H9 (cell line): ENCODE results near the gene ZWILCH. TPM values are rescaled to one million over a fixed set of nuclear protein-coding genes. Genes with fewer than 3 reads are reported as not detected.
A peak's percentile ranks its signal among the peaks of the same experiment; 100 is the strongest.

Source experiments
- DNase-seq: peaks from one replicate; pipeline ENCODE4 v3.0.0-alpha.2; 2017
- H2AFZ ChIP-seq: one replicate; pipeline ENCODE4 v1.6.1; 2013; ENCODE audit warnings: mild to moderate bottlenecking, low read length, control low read depth, moderate library complexity
- H2AK5ac ChIP-seq: 2 replicates; pipeline ENCODE4 v1.6.1; 2013; ENCODE audit warnings: low read length, control low read depth, mixed read lengths; ENCODE audit not compliant: insufficient read length
- H2BK120ac ChIP-seq: one replicate; pipeline ENCODE4 v1.6.1; 2013; ENCODE audit warnings: low read depth, mild to moderate bottlenecking, low read length, control low read depth, inconsistent platforms; ENCODE audit not compliant: poor library complexity, severe bottlenecking
- H2BK12ac ChIP-seq: 2 replicates; pipeline ENCODE4 v1.6.1; 2013; ENCODE audit warnings: low read length, control low read depth, mixed read lengths, low read depth; ENCODE audit not compliant: insufficient read length
- H2BK15ac ChIP-seq: 2 replicates; pipeline ENCODE4 v1.6.1; 2013; ENCODE audit warnings: low read depth, low read length, control low read depth
- H2BK20ac ChIP-seq: one replicate; pipeline ENCODE4 v1.6.1; 2013; ENCODE audit warnings: low read depth, mild to moderate bottlenecking, low read length, control low read depth, inconsistent platforms; ENCODE audit not compliant: poor library complexity, severe bottlenecking
- H2BK5ac ChIP-seq: 2 replicates; pipeline ENCODE4 v1.6.1; 2013; ENCODE audit warnings: low read length, control low read depth, mixed read lengths; ENCODE audit not compliant: insufficient read length
- H3K14ac ChIP-seq: 2 replicates; pipeline ENCODE4 v1.6.1; 2013; ENCODE audit warnings: low read length, control low read depth; ENCODE audit not compliant: insufficient read depth
- H3K18ac ChIP-seq: 2 replicates; pipeline ENCODE4 v1.6.1; 2013; ENCODE audit warnings: low read depth, mild to moderate bottlenecking, mixed read lengths, low read length, control low read depth; ENCODE audit not compliant: insufficient read length
- H3K23ac ChIP-seq: 2 replicates; pipeline ENCODE4 v1.6.1; 2013; ENCODE audit warnings: low read length, control low read depth, mixed read lengths, low read depth; ENCODE audit not compliant: insufficient read length
- H3K23me2 ChIP-seq: 2 replicates; pipeline ENCODE4 v1.6.1; 2013; ENCODE audit warnings: low read depth, mild to moderate bottlenecking, mixed read lengths, low read length, control low read depth; ENCODE audit not compliant: insufficient read length, poor library complexity, severe bottlenecking
- H3K27ac ChIP-seq: 2 replicates; pipeline ENCODE4 v1.5.1; 2013; ENCODE audit warnings: low read length, control low read depth, mixed read lengths, low read depth; ENCODE audit not compliant: insufficient read length
- H3K27me3 ChIP-seq: 2 replicates; pipeline ENCODE4 v1.6.1; 2013; ENCODE audit warnings: low read length, control low read depth, inconsistent platforms; ENCODE audit not compliant: insufficient read depth
- H3K4ac ChIP-seq: 2 replicates; pipeline ENCODE4 v1.6.1; 2013; ENCODE audit warnings: low read depth, mild to moderate bottlenecking, control low read depth, inconsistent platforms, low read length, moderate library complexity
- H3K4me1 ChIP-seq: 2 replicates; pipeline ENCODE4 v1.6.1; 2013; ENCODE audit warnings: low read length, control low read depth, inconsistent platforms; ENCODE audit not compliant: insufficient read depth
- H3K4me2 ChIP-seq: 2 replicates; pipeline ENCODE4 v1.6.1; 2013; ENCODE audit warnings: low read length, control low read depth, mixed read lengths; ENCODE audit not compliant: insufficient read length, insufficient read depth
- H3K56ac ChIP-seq: 2 replicates; pipeline ENCODE4 v1.6.1; 2013; ENCODE audit warnings: low read depth, mild to moderate bottlenecking, mixed read lengths, low read length, control low read depth; ENCODE audit not compliant: insufficient read length
- H3K79me1 ChIP-seq: 2 replicates; pipeline ENCODE4 v1.6.1; 2013; ENCODE audit warnings: low read depth, mild to moderate bottlenecking, moderate library complexity, low read length, control low read depth, inconsistent platforms; ENCODE audit not compliant: insufficient read depth, poor library complexity, severe bottlenecking
- H3K79me2 ChIP-seq: 2 replicates; pipeline ENCODE4 v1.6.1; 2013; ENCODE audit warnings: low read length, control low read depth, inconsistent platforms; ENCODE audit not compliant: insufficient read depth
- H3K9ac ChIP-seq: 2 replicates; pipeline ENCODE4 v1.6.1; 2013; ENCODE audit warnings: low read length, control low read depth, mixed read lengths; ENCODE audit not compliant: insufficient read length; ENCODE audit errors: extremely low read depth
- H3K9me3 ChIP-seq: one replicate; pipeline ENCODE4 v1.6.1; 2013; ENCODE audit warnings: low read depth, low read length, inconsistent platforms; ENCODE audit not compliant: control insufficient read depth
- H3T11ph ChIP-seq: one replicate; pipeline ENCODE4 v1.6.1; 2013; ENCODE audit warnings: mild to moderate bottlenecking, low read length, control low read depth, inconsistent platforms
- H4K20me1 ChIP-seq: one replicate; pipeline ENCODE4 v1.6.1; 2013; ENCODE audit not compliant: control insufficient read depth, insufficient read length, insufficient read depth
- H4K5ac ChIP-seq: 2 replicates; pipeline ENCODE4 v1.6.1; 2013; ENCODE audit warnings: low read depth, mild to moderate bottlenecking, mixed read lengths, low read length, control low read depth; ENCODE audit not compliant: insufficient read length
- H4K8ac ChIP-seq: replicated peaks from 2 replicates; pipeline ENCODE4 v1.6.1; 2013; ENCODE audit warnings: low read length, control low read depth, mixed read lengths, low read depth; ENCODE audit not compliant: insufficient read length
- H4K91ac ChIP-seq: 2 replicates; pipeline ENCODE4 v1.6.1; 2013; ENCODE audit warnings: low read depth, mild to moderate bottlenecking, moderate library complexity, mixed read lengths, low read length, control low read depth; ENCODE audit not compliant: insufficient read length
- H3K27ac Mint-ChIP-seq, 3 experiments: 2 replicates in 2 of 3; 3 replicates in 1 of 3; pipeline ENCODE4 v1.8.0; 2020 to 2021; ENCODE audit warnings: mixed read lengths in 3 of 3, mild to moderate bottlenecking in 1 of 3, moderate library complexity in 1 of 3
- H3K27me3 Mint-ChIP-seq: 2 replicates; pipeline ENCODE4 v1.8.0; 2021; ENCODE audit warnings: low read depth, mild to moderate bottlenecking, moderate library complexity, mixed read lengths
- H3K36me3 Mint-ChIP-seq, 3 experiments: 2 replicates in 2 of 3; 3 replicates in 1 of 3; pipeline ENCODE4 v1.8.0; 2020 to 2021; ENCODE audit warnings: low read depth in 3 of 3, mixed read lengths in 3 of 3; ENCODE audit not compliant: insufficient read depth in 1 of 3
- H3K4me1 Mint-ChIP-seq, 2 experiments: 2 replicates each; pipeline ENCODE4 v1.8.0; 2020; ENCODE audit warnings: mixed read lengths in 2 of 2
- H3K4me3 Mint-ChIP-seq, 2 experiments: 2 replicates in 1 of 2; 3 replicates in 1 of 2; pipeline ENCODE4 v1.8.0; 2020 to 2021; ENCODE audit warnings: mild to moderate bottlenecking in 2 of 2, mixed read lengths in 2 of 2, moderate library complexity in 1 of 2
- H3K9me3 Mint-ChIP-seq, 2 experiments: 2 replicates in 1 of 2; 3 replicates in 1 of 2; pipeline ENCODE4 v1.8.0; 2020; ENCODE audit warnings: mild to moderate bottlenecking in 2 of 2, mixed read lengths in 2 of 2, moderate library complexity in 1 of 2
- CTCF ChIP-seq: fragments of 200-600 bp; sonication (generic); conservative IDR thresholded peaks from 3 replicates; pipeline ENCODE4 v1.8.0; 2021; ENCODE audit warnings: antibody characterized with exemption, mild to moderate bottlenecking
- WGBS: extraction: QIAGEN DNeasy Blood & Tissue Kit; methylation state at CpG from one replicate; pipeline ENCODE4 v1.1.7; 2013; ENCODE audit warnings: missing lambda C conversion rate, low lambda C conversion rate, mixed read lengths; ENCODE audit not compliant: insufficient read length; ENCODE audit errors: extremely low coverage; 5-methylcytosine and 5-hydroxymethylcytosine counted together
- total RNA-seq: library from RNA; stranded (reverse); gene quantifications from 2 replicates; pipeline ENCODE4 v1.2.1, GENCODE V29; 2021

Gene ZWILCH
- total RNA-seq, 1 experiment from 2014 or later: 47.2 TPM

DNA sequence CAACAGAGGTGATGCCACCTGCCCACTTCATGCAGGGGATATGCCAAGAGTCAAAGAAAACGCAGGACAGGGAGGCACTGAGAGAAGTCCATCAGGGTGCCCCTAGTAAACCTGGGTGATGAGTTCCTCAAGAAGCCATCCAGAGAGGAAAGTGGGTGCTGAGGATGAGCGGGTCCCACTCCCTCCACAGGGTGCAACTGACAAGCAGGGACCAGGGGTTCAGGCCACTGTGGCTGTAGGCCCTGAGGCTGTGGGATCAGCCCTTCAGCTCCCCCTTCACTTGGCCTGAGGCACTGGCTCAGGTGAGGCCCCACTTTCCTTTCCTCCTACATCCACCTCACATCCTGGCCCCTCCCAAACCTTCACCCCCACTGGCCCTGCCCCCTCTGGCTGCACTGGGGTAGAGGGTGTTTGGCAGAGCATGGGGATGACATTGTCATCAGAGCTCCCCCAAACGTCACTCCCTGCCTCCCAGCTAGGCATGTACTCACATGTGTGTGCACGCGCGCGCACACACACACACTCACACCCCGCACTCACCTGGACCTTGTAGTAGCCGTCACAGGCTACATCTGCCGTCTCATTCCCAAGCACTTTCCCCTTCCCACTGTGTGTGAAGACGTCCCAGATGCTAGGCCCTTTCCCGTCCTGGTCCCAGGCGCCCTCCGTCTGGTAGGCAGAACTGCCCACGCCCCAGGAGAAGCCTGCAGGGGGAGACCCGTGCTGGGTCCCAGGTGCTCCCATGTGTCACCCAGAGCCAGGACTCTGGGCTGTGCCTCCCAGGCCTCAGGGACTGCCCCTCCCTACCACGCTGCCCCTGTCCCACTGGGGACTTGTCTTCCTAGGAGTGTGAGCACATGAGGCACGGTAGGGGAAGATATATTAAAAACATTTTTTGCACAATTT, 59.3 kb downstream of the ZWILCH start:
- Histone ChIP-seq H3K9ac (no peak overlapping the region), H2BK120ac (no peak overlapping the region), H3K18ac (no peak overlapping the region), H2BK12ac (no peak overlapping the region), H3K9me3 (no peaks in the 10 kb centered on the region), H3K4me2 (no peak overlapping the region), H2BK20ac (no peak overlapping the region), H4K20me1 (no peaks in the 10 kb centered on the region), H4K91ac (no peak overlapping the region), H3K4me1 (peaks cover 2% of the 10 kb centered on the region; the same call in 1 of the 2 replicates), H3K27me3 (no peaks in the 10 kb centered on the region), H3K4ac (no peak overlapping the region), H4K8ac (no peak overlapping the region), H3K27ac (no peak overlapping the region), H4K5ac (no peak overlapping the region), H3K79me2 (no peaks in the 10 kb centered on the region), H3K79me1 (no peaks in the 10 kb centered on the region), H2AFZ (no peak overlapping the region), H2AK5ac (no peak overlapping the region), H2BK15ac (no peak overlapping the region), H2BK5ac (no peak overlapping the region), H3K14ac (no peak overlapping the region), H3K23me2 (no peaks in the 10 kb centered on the region), H3T11ph (no peak overlapping the region), H3K23ac (no peak overlapping the region), H3K56ac (no peak overlapping the region)
- Mint-ChIP-seq H3K4me3 (peak overlapping the region in 1 of 2 experiments; percentile 64; a peak in 2 of 5 replicates), H3K27ac (peak overlapping the region; percentile 30 to 82 (median 72); a peak in 5 of 7 replicates), H3K36me3 (peaks cover 0 to 10% (median 2%) of the 10 kb centered on the region in 3 experiments; a peak in 3 of 7 replicates), H3K4me1 (peaks cover 24 to 33% of the 10 kb centered on the region in 2 experiments), H3K27me3 (no peaks in the 10 kb centered on the region), H3K9me3 (no peaks in the 10 kb centered on the region)
- peak; percentile 62 for DNase-seq
- TF ChIP-seq CTCF: no peak
- no CpG with 5 or more reads among the region's 18 CpGs for WGBS
